ENCODE data around the gene DUS2.

GRCh38 chr16:68086336-68086841 lies 63.3 kb downstream of the DUS2 start:
- no peak for TF ChIP-seq CTCF (IDR thresholded peaks at IDR 0.05)
- no peak for TF ChIP-seq POLR2AphosphoS5 (IDR thresholded peaks at IDR 0.05)
- no peak for TF ChIP-seq EP300 (IDR thresholded peaks at IDR 0.05)

All from stomach (tissue), 4 donors.